Mammary epithelial cell (primary cell): ENCODE measurements around the gene AUTS2.

ENCODE experiments used
- CTCF ChIP-seq, 2 donors: IDR thresholded peaks in 1 of 2; conservative IDR thresholded peaks in 1 of 2; 2 replicates each; pipeline ENCODE4 v1.5.1; 2011 to 2012; ENCODE audit warnings: inconsistent platforms in 2 of 2, low read length in 2 of 2, mild to moderate bottlenecking in 2 of 2, control low read depth in 1 of 2, low read depth in 1 of 2; ENCODE audit not compliant: insufficient read depth in 1 of 2; ENCODE audit errors: extremely low read depth in 1 of 2
- EZH2 ChIP-seq: IDR thresholded peaks from 2 replicates; pipeline ENCODE4 v1.6.1; 2012; ENCODE audit warnings: low read length, inconsistent platforms, borderline replicate concordance

GRCh38 chr7:69723663-69724062 is 125.4 kb downstream of the AUTS2 start:
- no peak for TF ChIP-seq CTCF (conservative IDR thresholded peaks at IDR 0.05 in 1 of 2, IDR thresholded peaks at IDR 0.05 in 1 of 2; ENCODE audit: extremely low read depth in 1 of 2, insufficient read depth in 1 of 2, low read depth in 1 of 2, low read length in 2 of 2)
- TF ChIP-seq EZH2, result no peak
